LNCAP (cell line): ENCODE measurements around the gene ADAT3.

Experiments
- CTCF ChIP-seq: fragments of 450-650 bp; IDR thresholded peaks from 2 replicates; pipeline ENCODE4 v1.5.1; 2017; ENCODE audit warnings: mild to moderate bottlenecking

The ADAT3 gene

GRCh38 chr19:1871630-1872029 lies 33.6 kb upstream of the ADAT3 start:
- no peak for TF ChIP-seq CTCF

- no peak for TF ChIP-seq CTCF
These were observed 32.2 kb upstream of the ADAT3 start for GRCh38 chr19:1872807-1873523.

GRCh38 chr19:1873524-1874473 lies 31.4 kb upstream of the ADAT3 start:
- no peak for TF ChIP-seq CTCF

GRCh38 chr19:1874554-1875185 lies 30.5 kb upstream of the ADAT3 start:
- TF ChIP-seq CTCF = no peak

- no peak; the same call in 1 of the 2 replicates for TF ChIP-seq CTCF
These were observed 29.3 kb upstream of the ADAT3 start for GRCh38 chr19:1875646-1876495.

GRCh38 chr19:1876496-1877279 lies 28.5 kb upstream of the ADAT3 start:
- peak; percentile 28; the same call in 1 of the 2 replicates for TF ChIP-seq CTCF
